ENCODE results near the gene UBXN6.

The UBXN6 gene

GRCh38 chr19:4446704-4447200 lies 10.8 kb downstream of the UBXN6 start:
- Histone ChIP-seq H3K4me3 (ENCODE audit: low read depth, low read length) (no peak overlapping the region), H3K27ac (ENCODE audit: low read depth, low read length) (no peak overlapping the region), H3K36me3 (ENCODE audit: insufficient read depth, low read length) (no peaks in the 10 kb centered on the region), H3K79me2 (ENCODE audit: control insufficient read depth, insufficient read depth, low read length, unreplicated experiment) (no peaks in the 10 kb centered on the region), H3K27me3 (ENCODE audit: insufficient read depth, low read length) (no peaks in the 10 kb centered on the region), H2AFZ (ENCODE audit: low read length, unreplicated experiment) (no peak overlapping the region), H3K4me1 (ENCODE audit: control insufficient read depth, insufficient read depth, low read length, unreplicated experiment) (no peaks in the 10 kb centered on the region)

GRCh38 chr19:4445963-4446703 lies 11.5 kb downstream of the UBXN6 start:
- Histone ChIP-seq H2AFZ (ENCODE audit: low read length, unreplicated experiment) (no peak overlapping the region), H3K4me3 (ENCODE audit: low read depth, low read length) (no peak overlapping the region), H3K79me2 (ENCODE audit: control insufficient read depth, insufficient read depth, low read length, unreplicated experiment) (no peaks in the 10 kb centered on the region), H3K27me3 (ENCODE audit: insufficient read depth, low read length) (no peaks in the 10 kb centered on the region), H3K36me3 (ENCODE audit: insufficient read depth, low read length) (no peaks in the 10 kb centered on the region), H3K27ac (ENCODE audit: low read depth, low read length) (no peak overlapping the region), H3K4me1 (ENCODE audit: control insufficient read depth, insufficient read depth, low read length, unreplicated experiment) (no peaks in the 10 kb centered on the region)

GRCh38 chr19:4444765-4445741 lies 12.5 kb downstream of the UBXN6 start:
- Histone ChIP-seq H3K27me3 (ENCODE audit: insufficient read depth, low read length) (no peaks in the 10 kb centered on the region), H3K27ac (ENCODE audit: low read depth, low read length) (no peak overlapping the region), H2AFZ (ENCODE audit: low read length, unreplicated experiment) (no peak overlapping the region), H3K79me2 (ENCODE audit: control insufficient read depth, insufficient read depth, low read length, unreplicated experiment) (no peaks in the 10 kb centered on the region), H3K36me3 (ENCODE audit: insufficient read depth, low read length) (no peaks in the 10 kb centered on the region), H3K4me1 (ENCODE audit: control insufficient read depth, insufficient read depth, low read length, unreplicated experiment) (no peaks in the 10 kb centered on the region), H3K4me3 (ENCODE audit: low read depth, low read length) (no peak overlapping the region)

GRCh38 chr19:4443966-4444764 lies 13.4 kb downstream of the UBXN6 start:
- H3K36me3 ChIP-seq (ENCODE audit: insufficient read depth, low read length) = no peaks in the 10 kb centered on the region
- no peak overlapping the region for H3K27ac ChIP-seq (ENCODE audit: low read depth, low read length)
- no peaks in the 10 kb centered on the region for H3K79me2 ChIP-seq (ENCODE audit: control insufficient read depth, insufficient read depth, low read length, unreplicated experiment)
- H2AFZ ChIP-seq (ENCODE audit: low read length, unreplicated experiment) = no peak overlapping the region
- no peaks in the 10 kb centered on the region for H3K27me3 ChIP-seq (ENCODE audit: insufficient read depth, low read length)
- no peak overlapping the region for H3K4me3 ChIP-seq (ENCODE audit: low read depth, low read length)
- no peaks in the 10 kb centered on the region for H3K4me1 ChIP-seq (ENCODE audit: control insufficient read depth, insufficient read depth, low read length, unreplicated experiment)

- H3K27me3 ChIP-seq (ENCODE audit: insufficient read depth, low read length) = no peaks in the 10 kb centered on the region
- H3K4me1 ChIP-seq (ENCODE audit: control insufficient read depth, insufficient read depth, low read length, unreplicated experiment) = no peaks in the 10 kb centered on the region
- no peak overlapping the region for H2AFZ ChIP-seq (ENCODE audit: low read length, unreplicated experiment)
- H3K79me2 ChIP-seq (ENCODE audit: control insufficient read depth, insufficient read depth, low read length, unreplicated experiment) = no peaks in the 10 kb centered on the region
- no peak overlapping the region for H3K27ac ChIP-seq (ENCODE audit: low read depth, low read length)
- H3K4me3 ChIP-seq (ENCODE audit: low read depth, low read length) = no peak overlapping the region
- H3K36me3 ChIP-seq (ENCODE audit: insufficient read depth, low read length) = no peaks in the 10 kb centered on the region
Measured at GRCh38 chr19:4443188-4443587, 14.4 kb downstream of the UBXN6 start.

- Histone ChIP-seq H3K4me1 (ENCODE audit: control insufficient read depth, insufficient read depth, low read length, unreplicated experiment) (no peaks in the 10 kb centered on the region), H3K79me2 (ENCODE audit: control insufficient read depth, insufficient read depth, low read length, unreplicated experiment) (no peaks in the 10 kb centered on the region), H2AFZ (ENCODE audit: low read length, unreplicated experiment) (no peak overlapping the region), H3K27ac (ENCODE audit: low read depth, low read length) (no peak overlapping the region), H3K27me3 (ENCODE audit: insufficient read depth, low read length) (no peaks in the 10 kb centered on the region), H3K36me3 (ENCODE audit: insufficient read depth, low read length) (no peaks in the 10 kb centered on the region), H3K4me3 (ENCODE audit: low read depth, low read length) (no peak overlapping the region)
Measured at GRCh38 chr19:4442819-4443146, 14.8 kb downstream of the UBXN6 start.

GRCh38 chr19:4441994-4442818 lies 15.4 kb downstream of the UBXN6 start:
- Histone ChIP-seq H3K27ac (ENCODE audit: low read depth, low read length) (no peak overlapping the region), H3K4me1 (ENCODE audit: control insufficient read depth, insufficient read depth, low read length, unreplicated experiment) (no peaks in the 10 kb centered on the region), H3K27me3 (ENCODE audit: insufficient read depth, low read length) (no peaks in the 10 kb centered on the region), H3K4me3 (ENCODE audit: low read depth, low read length) (no peak overlapping the region), H3K36me3 (ENCODE audit: insufficient read depth, low read length) (no peaks in the 10 kb centered on the region), H2AFZ (ENCODE audit: low read length, unreplicated experiment) (no peak overlapping the region), H3K79me2 (ENCODE audit: control insufficient read depth, insufficient read depth, low read length, unreplicated experiment) (no peaks in the 10 kb centered on the region)

- no peaks in the 10 kb centered on the region for H3K36me3 ChIP-seq (ENCODE audit: insufficient read depth, low read length)
Measured at GRCh38 chr19:4439243-4439642, 18.4 kb downstream of the UBXN6 start.

GRCh38 chr19:4437103-4437502 lies 20.5 kb downstream of the UBXN6 start:
- H3K36me3 ChIP-seq (ENCODE audit: insufficient read depth, low read length) = no peaks in the 10 kb centered on the region
- no peak overlapping the region for H3K27ac ChIP-seq (ENCODE audit: low read depth, low read length)
- H3K4me3 ChIP-seq (ENCODE audit: low read depth, low read length) = no peak overlapping the region
- H3K4me1 ChIP-seq (ENCODE audit: control insufficient read depth, insufficient read depth, low read length, unreplicated experiment) = no peaks in the 10 kb centered on the region
- no peaks in the 10 kb centered on the region for H3K27me3 ChIP-seq (ENCODE audit: insufficient read depth, low read length)
- no peak overlapping the region for H2AFZ ChIP-seq (ENCODE audit: low read length, unreplicated experiment)
- no peaks in the 10 kb centered on the region for H3K79me2 ChIP-seq (ENCODE audit: control insufficient read depth, insufficient read depth, low read length, unreplicated experiment)

More at GRCh38 chr19:4439243-4439642, 18.4 kb downstream of the UBXN6 start:
- Histone ChIP-seq H3K4me3 (ENCODE audit: low read depth, low read length) (no peak overlapping the region), H3K79me2 (ENCODE audit: control insufficient read depth, insufficient read depth, low read length, unreplicated experiment) (no peaks in the 10 kb centered on the region), H2AFZ (ENCODE audit: low read length, unreplicated experiment) (no peak overlapping the region), H3K4me1 (ENCODE audit: control insufficient read depth, insufficient read depth, low read length, unreplicated experiment) (no peaks in the 10 kb centered on the region), H3K27me3 (ENCODE audit: insufficient read depth, low read length) (no peaks in the 10 kb centered on the region), H3K27ac (ENCODE audit: low read depth, low read length) (no peak overlapping the region)

GRCh38 chr19:4436231-4436630 lies 21.4 kb downstream of the UBXN6 start:
- no peak overlapping the region for H2AFZ ChIP-seq (ENCODE audit: low read length, unreplicated experiment)
- no peaks in the 10 kb centered on the region for H3K27me3 ChIP-seq (ENCODE audit: insufficient read depth, low read length)
- no peak overlapping the region for H3K27ac ChIP-seq (ENCODE audit: low read depth, low read length)
- H3K4me1 ChIP-seq (ENCODE audit: control insufficient read depth, insufficient read depth, low read length, unreplicated experiment) = no peaks in the 10 kb centered on the region
- H3K79me2 ChIP-seq (ENCODE audit: control insufficient read depth, insufficient read depth, low read length, unreplicated experiment) = no peaks in the 10 kb centered on the region
- H3K36me3 ChIP-seq (ENCODE audit: insufficient read depth, low read length) = no peaks in the 10 kb centered on the region
- H3K4me3 ChIP-seq (ENCODE audit: low read depth, low read length) = no peak overlapping the region

Measured in ACC112 (cell line).